Stomach (tissue), 9 donors: ENCODE results near the gene GATB. TPM values are rescaled to one million over a fixed set of nuclear protein-coding genes. Genes with fewer than 3 reads are reported as not detected.

ENCODE experiments used
- DNase-seq, 2 donors: peaks; one replicate each; pipeline versions ENCODE4 v3.0.0 to v3.0.0-alpha.2; 2013 to 2019
- H3K27ac ChIP-seq, 5 donors: fragments of 200-600 bp in 4 of 5; sonication (generic) in 4 of 5; one replicate each; pipeline ENCODE4 v1.5.1; 2013 to 2019; ENCODE audit warnings: mild to moderate bottlenecking in 1 of 5, moderate library complexity in 1 of 5
- H3K27me3 ChIP-seq, 3 donors: fragments of 200-600 bp; sonication (generic); one replicate each; pipeline ENCODE4 v1.5.1; 2017 to 2019; ENCODE audit warnings: mixed run types in 1 of 3
- H3K36me3 ChIP-seq, 4 donors: fragments of 200-600 bp; sonication (generic); 1 replicate in 3 of 4; 2 replicates in 1 of 4; pipeline ENCODE4 v1.5.1; 2016 to 2019
- H3K4me1 ChIP-seq, 4 donors: fragments of 200-600 bp; sonication (generic); one replicate each; pipeline ENCODE4 v1.5.1; 2016 to 2019
- H3K4me3 ChIP-seq, 4 donors: fragments of 200-600 bp; sonication (generic) in 3 of 4; one replicate each; pipeline ENCODE4 v1.5.1; 2016 to 2019; ENCODE audit warnings: mild to moderate bottlenecking in 1 of 4
- H3K9me3 ChIP-seq, 4 donors: fragments of 200-600 bp; sonication (generic); one replicate each; pipeline ENCODE4 v1.5.1; 2016 to 2019
- EP300 ChIP-seq: sonication (generic); formaldehyde crosslinking; IDR thresholded peaks from one replicate; pipeline ENCODE4 v1.6.1; 2017; ENCODE audit warnings: antibody characterized with exemption
- POLR2A ChIP-seq, 4 donors: fragments of 450-650 bp; IDR thresholded peaks; one replicate each; pipeline ENCODE4 v1.6.1; 2016; ENCODE audit warnings: antibody characterized with exemption in 4 of 4, control low read depth in 2 of 4, mild to moderate bottlenecking in 1 of 4, moderate library complexity in 1 of 4
- POLR2AphosphoS5 ChIP-seq, 3 donors: sonication (generic); formaldehyde crosslinking; IDR thresholded peaks; one replicate each; pipeline ENCODE4 v1.6.1; 2016; ENCODE audit warnings: antibody characterized with exemption in 3 of 3
- WGBS, 5 donors: extraction: QIAGEN DNeasy Blood & Tissue Kit in 3 of 5; methylation state at CpG; one replicate each; pipeline versions ENCODE4 v1.1.5 to v1.1.7; 2013 to 2018; 5-methylcytosine and 5-hydroxymethylcytosine counted together
- intact Hi-C: fragments of 100-400 bp; cut with DNase I; formaldehyde crosslinking; loops from one replicate; pipeline ENCODE4 v1.15.1; 2023; ENCODE audit warnings: low total_unique reads
- polyA plus RNA-seq, 3 donors: library from polyadenylated mRNA; stranded (reverse); fragments of 200-250 nt; gene quantifications; one replicate each; pipeline ENCODE4 v1.2.3, GENCODE V29; 2013
- total RNA-seq, 5 donors: library from RNA; depleted of rRNA; stranded (reverse); fragments of >200 nt; gene quantifications; one replicate each; pipeline versions ENCODE4 v1.1.0 to v1.2.3, GENCODE V29; 2014 to 2016
- TF ChIP-seq, protein P1 (sequence below), 7 experiments: fragments of 450-650 bp in 4 of 7; fragments of 200-600 bp in 3 of 7; sonication (generic) in 3 of 7; IDR thresholded peaks; one replicate each; pipeline ENCODE4 v1.5.1; 2016 to 2019; ENCODE audit warnings: antibody characterized with exemption in 7 of 7, control low read depth in 2 of 7, mild to moderate bottlenecking in 1 of 7
- donor health status: healthy with polysubstance abuse.
- donor health status: Bipolar disorder and iron deficiency.
- donor health status: healthy.

The GATB gene
- total and polyA plus RNA-seq, 8 donors = 1.8 to 32.2 (median 19.9) TPM

DNA sequence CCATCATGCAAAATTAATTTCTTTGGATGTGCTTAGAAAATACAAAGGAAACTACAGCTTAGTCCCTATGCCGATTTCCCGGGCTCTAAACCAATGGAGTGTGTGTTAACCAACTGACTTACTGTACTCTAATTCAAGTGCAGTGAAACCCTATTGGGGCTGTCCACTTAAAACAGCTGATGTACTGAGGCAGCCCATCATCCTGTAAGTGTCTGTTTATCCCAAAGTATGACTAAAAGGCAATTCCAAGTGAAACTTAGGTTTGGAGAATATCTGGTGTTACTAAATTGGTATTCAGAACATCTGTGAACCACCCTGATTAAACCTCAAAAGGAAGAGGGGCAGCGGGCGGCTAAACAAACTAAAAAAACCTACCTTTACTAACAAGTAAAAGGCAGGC is 79.7 kb downstream of the GATB start:
- H3K9me3 ChIP-seq = no peaks in the 10 kb centered on the region
- intact Hi-C loops = no loop called here
- H3K27ac ChIP-seq = no peak overlapping the region
- WGBS, 5 donors = 94 to 99% (median 98%) methylated on average over 4 of the region's 4 CpGs
- DNase-seq = no peak
- H3K4me3 ChIP-seq = no peak overlapping the region
- H3K27me3 ChIP-seq = no peaks in the 10 kb centered on the region
- peaks cover 0 to 1% (median under 1%) of the 10 kb centered on the region in 4 donors for H3K4me1 ChIP-seq
- TF ChIP-seq POLR2A (IDR thresholded peaks at IDR 0.05) (no peak), EP300 (no peak), POLR2AphosphoS5 (IDR thresholded peaks at IDR 0.05) (no peak)
- TF ChIP-seq, protein P1, sequence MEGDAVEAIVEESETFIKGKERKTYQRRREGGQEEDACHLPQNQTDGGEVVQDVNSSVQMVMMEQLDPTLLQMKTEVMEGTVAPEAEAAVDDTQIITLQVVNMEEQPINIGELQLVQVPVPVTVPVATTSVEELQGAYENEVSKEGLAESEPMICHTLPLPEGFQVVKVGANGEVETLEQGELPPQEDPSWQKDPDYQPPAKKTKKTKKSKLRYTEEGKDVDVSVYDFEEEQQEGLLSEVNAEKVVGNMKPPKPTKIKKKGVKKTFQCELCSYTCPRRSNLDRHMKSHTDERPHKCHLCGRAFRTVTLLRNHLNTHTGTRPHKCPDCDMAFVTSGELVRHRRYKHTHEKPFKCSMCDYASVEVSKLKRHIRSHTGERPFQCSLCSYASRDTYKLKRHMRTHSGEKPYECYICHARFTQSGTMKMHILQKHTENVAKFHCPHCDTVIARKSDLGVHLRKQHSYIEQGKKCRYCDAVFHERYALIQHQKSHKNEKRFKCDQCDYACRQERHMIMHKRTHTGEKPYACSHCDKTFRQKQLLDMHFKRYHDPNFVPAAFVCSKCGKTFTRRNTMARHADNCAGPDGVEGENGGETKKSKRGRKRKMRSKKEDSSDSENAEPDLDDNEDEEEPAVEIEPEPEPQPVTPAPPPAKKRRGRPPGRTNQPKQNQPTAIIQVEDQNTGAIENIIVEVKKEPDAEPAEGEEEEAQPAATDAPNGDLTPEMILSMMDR (IDR thresholded peaks at IDR 0.05) = no peak
- H3K36me3 ChIP-seq = peaks cover 0 to 40% (median 15%) of the 10 kb centered on the region in 4 donors

DNA sequence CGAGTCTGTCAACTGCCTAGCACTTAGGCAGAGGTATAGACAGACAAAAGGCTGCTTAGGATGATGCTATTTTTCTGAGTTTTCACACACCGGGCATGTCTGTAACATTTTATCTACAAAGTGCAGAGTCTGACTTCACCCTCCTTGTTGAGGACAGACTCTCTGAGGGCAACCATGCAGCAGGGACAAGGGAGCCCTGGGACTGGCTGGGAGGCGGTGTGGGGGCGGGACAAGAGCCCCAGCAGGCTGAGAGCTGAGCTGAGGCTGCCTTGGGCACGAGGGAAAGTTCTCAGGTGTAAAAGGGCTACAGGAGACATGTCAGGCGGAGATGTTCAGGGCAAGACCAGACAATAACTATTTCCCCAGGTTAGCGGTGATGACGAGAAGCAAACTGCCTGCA is 81.6 kb downstream of the GATB start:
- Histone ChIP-seq H3K27me3 (no peaks in the 10 kb centered on the region), H3K4me1 (peaks cover 0 to 18% (median 10%) of the 10 kb centered on the region in 4 donors), H3K9me3 (no peaks in the 10 kb centered on the region), H3K4me3 (no peak overlapping the region), H3K27ac (no peak overlapping the region), H3K36me3 (peaks cover 0 to 40% (median 15%) of the 10 kb centered on the region in 4 donors)
- no peak for DNase-seq
- TF ChIP-seq, protein P1 (IDR thresholded peaks at IDR 0.05) = no peak
- TF ChIP-seq EP300 (no peak), POLR2AphosphoS5 (IDR thresholded peaks at IDR 0.05) (no peak), POLR2A (IDR thresholded peaks at IDR 0.05) (no peak)
- intact Hi-C loops = no loop called here
- 88 to 92% (median 89%) methylated on average over 8 of the region's 8 CpGs for WGBS, 5 donors

DNA sequence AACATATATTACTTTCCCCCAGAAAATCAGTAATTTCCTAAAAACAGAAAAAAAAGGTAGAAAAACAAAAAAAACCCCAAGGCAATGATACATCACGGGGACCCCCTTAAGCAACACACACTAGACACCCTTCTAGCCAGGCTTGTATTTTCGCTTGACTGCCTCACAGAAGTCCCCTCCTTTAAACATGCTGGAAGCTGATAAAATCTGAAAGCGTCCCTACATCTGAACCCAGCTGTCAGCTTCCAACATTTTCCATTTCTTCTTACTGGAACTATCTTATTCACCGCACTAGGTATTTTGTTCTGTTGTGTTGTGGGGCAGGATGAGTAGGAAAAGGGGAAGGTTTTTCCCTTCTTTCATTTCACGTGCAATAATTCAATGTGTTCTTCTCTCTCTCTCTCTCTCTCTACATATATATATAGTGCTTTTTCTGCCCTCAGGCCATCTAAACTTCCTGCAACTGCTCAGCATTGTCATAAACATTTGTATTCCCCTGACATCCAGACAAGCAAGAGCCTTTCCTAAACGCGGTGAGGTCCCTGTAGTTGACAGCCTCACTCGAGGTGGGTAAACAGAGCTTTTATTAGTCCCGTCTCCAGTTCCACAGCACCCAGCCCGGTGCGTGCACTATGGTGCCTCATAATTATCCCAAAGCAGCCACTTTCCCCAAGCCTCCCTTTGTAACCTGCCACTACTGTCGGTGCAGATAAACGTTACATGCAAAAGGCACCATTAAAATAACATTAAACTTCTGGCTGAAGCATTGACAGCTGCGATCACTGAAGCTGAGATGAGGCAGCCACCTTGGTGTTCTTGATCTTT is 82.5 kb downstream of the GATB start:
- WGBS, 5 donors = 72% methylated on average over 14 of the region's 14 CpGs
- Histone ChIP-seq H3K36me3 (peaks cover 0 to 37% (median 15%) of the 10 kb centered on the region in 4 donors), H3K27ac (no peak overlapping the region), H3K4me3 (no peak overlapping the region), H3K9me3 (no peaks in the 10 kb centered on the region), H3K4me1 (peaks cover 0 to 22% (median 12%) of the 10 kb centered on the region in 4 donors), H3K27me3 (no peaks in the 10 kb centered on the region)
- intact Hi-C loops = no loop called here
- TF ChIP-seq EP300 (no peak), POLR2A (IDR thresholded peaks at IDR 0.05) (no peak), POLR2AphosphoS5 (IDR thresholded peaks at IDR 0.05) (no peak)
- TF ChIP-seq, protein P1 (IDR thresholded peaks at IDR 0.05) = no peak
- no peak for DNase-seq

DNA sequence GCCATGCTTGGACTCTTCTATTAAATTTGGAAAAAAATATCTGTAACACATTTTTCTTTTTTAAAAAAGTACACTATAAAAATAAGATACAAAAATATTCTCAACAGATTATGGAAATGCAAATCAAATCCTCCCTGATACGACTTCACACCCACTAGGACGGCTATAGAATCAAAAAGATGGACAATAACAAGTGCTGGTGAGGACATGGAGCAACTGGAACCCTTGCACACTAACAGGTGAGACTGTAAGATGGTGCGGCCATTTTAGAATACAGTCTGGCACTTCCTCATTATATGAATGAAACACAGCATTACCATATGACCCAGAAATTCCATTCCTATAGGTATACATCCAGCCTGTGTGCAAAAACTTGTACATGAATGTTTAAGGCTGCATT is 83.6 kb downstream of the GATB start:
- no peak for TF ChIP-seq EP300
- WGBS, 5 donors = 71 to 99% (median 97%) methylated on average over 3 of the region's 3 CpGs
- no peaks in the 10 kb centered on the region for H3K9me3 ChIP-seq
- H3K4me1 ChIP-seq = peaks cover 0 to 22% (median 12%) of the 10 kb centered on the region in 4 donors
- no peak overlapping the region for H3K27ac ChIP-seq
- no peak overlapping the region for H3K4me3 ChIP-seq
- DNase-seq = no peak
- H3K27me3 ChIP-seq = no peaks in the 10 kb centered on the region
- intact Hi-C loops = no loop called here
- peaks cover 0 to 26% (median 10%) of the 10 kb centered on the region in 4 donors for H3K36me3 ChIP-seq

DNA sequence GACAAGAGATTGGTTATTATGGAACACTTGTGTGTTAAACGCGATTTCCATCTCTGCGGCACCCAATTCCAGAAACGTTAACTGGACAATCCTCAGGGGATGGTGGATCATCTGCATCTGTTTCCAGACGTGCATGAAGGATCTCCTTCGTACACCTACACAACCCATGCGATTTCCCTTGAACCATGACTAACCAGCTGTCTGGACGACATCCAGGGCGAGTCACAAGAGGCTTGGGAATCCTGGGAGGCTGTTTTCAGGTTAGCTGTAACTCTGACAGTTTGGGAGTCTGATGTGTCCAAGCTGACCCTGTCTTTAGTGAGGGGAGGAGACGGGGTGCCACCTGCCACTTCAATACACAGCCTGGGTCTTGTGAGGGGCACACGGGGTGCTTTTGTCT is 84.5 kb downstream of the GATB start:
- peak overlapping the region in 1 of 5 donors; percentile 69 for H3K27ac ChIP-seq
- WGBS, 5 donors = 76 to 92% (median 88%) methylated on average over 11 of the region's 11 CpGs
- no peak overlapping the region for H3K4me3 ChIP-seq
- peaks cover 0 to 21% (median 8%) of the 10 kb centered on the region in 4 donors for H3K36me3 ChIP-seq
- intact Hi-C loops = no loop called here
- H3K27me3 ChIP-seq = no peaks in the 10 kb centered on the region
- DNase-seq = no peak
- peaks cover 0 to 22% (median 12%) of the 10 kb centered on the region in 4 donors for H3K4me1 ChIP-seq
- no peaks in the 10 kb centered on the region for H3K9me3 ChIP-seq
- TF ChIP-seq, protein P1 (IDR thresholded peaks at IDR 0.05) = no peak
- TF ChIP-seq POLR2A (IDR thresholded peaks at IDR 0.05) (no peak), POLR2AphosphoS5 (IDR thresholded peaks at IDR 0.05) (no peak), EP300 (no peak)
